Neural crest cell (in vitro differentiated cells): ENCODE measurements around the gene MEPCE. TPM values are rescaled to one million over a fixed set of nuclear protein-coding genes. Genes with fewer than 3 reads are reported as not detected.

ENCODE experiments used
- DNase-seq: peaks from one replicate; pipeline ENCODE4 v3.0.0; 2021; ENCODE audit warnings: low read depth, mixed read lengths, low spot score
- H3K27ac Mint-ChIP-seq: one replicate; pipeline ENCODE4 v1.8.0; 2021; ENCODE audit warnings: mild to moderate bottlenecking, mixed read lengths; ENCODE audit not compliant: unreplicated experiment
- H3K27me3 Mint-ChIP-seq: 2 replicates; pipeline ENCODE4 v1.8.0; 2021; ENCODE audit warnings: low read depth, mild to moderate bottlenecking, mixed read lengths
- H3K36me3 Mint-ChIP-seq: 2 replicates; pipeline ENCODE4 v1.8.0; 2021; ENCODE audit warnings: low read depth, mild to moderate bottlenecking, mixed read lengths
- H3K4me1 Mint-ChIP-seq: 2 replicates; pipeline ENCODE4 v1.8.0; 2021; ENCODE audit warnings: mixed read lengths
- H3K4me3 Mint-ChIP-seq: one replicate; pipeline ENCODE4 v1.8.0; 2021; ENCODE audit warnings: mild to moderate bottlenecking, mixed read lengths
- H3K9me3 Mint-ChIP-seq: 2 replicates; pipeline ENCODE4 v1.8.0; 2021; ENCODE audit warnings: mixed read lengths
- total RNA-seq: library from RNA; stranded (reverse); gene quantifications from 2 replicates; pipeline ENCODE4 v1.2.1, GENCODE V29; 2021
- TF ChIP-seq, protein P1 (sequence below): fragments of 200-600 bp; sonication (generic); conservative IDR thresholded peaks from 2 replicates; pipeline ENCODE4 v1.5.0; 2021; ENCODE audit warnings: antibody characterized with exemption, mild to moderate bottlenecking

Gene MEPCE
- total RNA-seq, 1 donor from 2014 or later, result 49.8 TPM

- DNase-seq, result no peak
- Mint-ChIP-seq H3K27me3 (peaks cover under 1% of the 10 kb centered on the region), H3K4me3 (no peak overlapping the region), H3K4me1 (no peaks in the 10 kb centered on the region), H3K9me3 (no peaks in the 10 kb centered on the region), H3K27ac (no peak overlapping the region), H3K36me3 (no peaks in the 10 kb centered on the region)
- TF ChIP-seq, protein P1, sequence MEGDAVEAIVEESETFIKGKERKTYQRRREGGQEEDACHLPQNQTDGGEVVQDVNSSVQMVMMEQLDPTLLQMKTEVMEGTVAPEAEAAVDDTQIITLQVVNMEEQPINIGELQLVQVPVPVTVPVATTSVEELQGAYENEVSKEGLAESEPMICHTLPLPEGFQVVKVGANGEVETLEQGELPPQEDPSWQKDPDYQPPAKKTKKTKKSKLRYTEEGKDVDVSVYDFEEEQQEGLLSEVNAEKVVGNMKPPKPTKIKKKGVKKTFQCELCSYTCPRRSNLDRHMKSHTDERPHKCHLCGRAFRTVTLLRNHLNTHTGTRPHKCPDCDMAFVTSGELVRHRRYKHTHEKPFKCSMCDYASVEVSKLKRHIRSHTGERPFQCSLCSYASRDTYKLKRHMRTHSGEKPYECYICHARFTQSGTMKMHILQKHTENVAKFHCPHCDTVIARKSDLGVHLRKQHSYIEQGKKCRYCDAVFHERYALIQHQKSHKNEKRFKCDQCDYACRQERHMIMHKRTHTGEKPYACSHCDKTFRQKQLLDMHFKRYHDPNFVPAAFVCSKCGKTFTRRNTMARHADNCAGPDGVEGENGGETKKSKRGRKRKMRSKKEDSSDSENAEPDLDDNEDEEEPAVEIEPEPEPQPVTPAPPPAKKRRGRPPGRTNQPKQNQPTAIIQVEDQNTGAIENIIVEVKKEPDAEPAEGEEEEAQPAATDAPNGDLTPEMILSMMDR, result no peak
These were observed 42.7 kb upstream of the MEPCE start for GRCh38 chr7:100386940-100387339.

- H3K27me3 Mint-ChIP-seq, result peaks cover 6% of the 10 kb centered on the region
- no peaks in the 10 kb centered on the region for H3K4me1 Mint-ChIP-seq
- DNase-seq, result no peak
- no peak overlapping the region for H3K27ac Mint-ChIP-seq
- TF ChIP-seq, protein P1, result no peak
- H3K4me3 Mint-ChIP-seq, result no peak overlapping the region
- no peaks in the 10 kb centered on the region for H3K36me3 Mint-ChIP-seq
- no peaks in the 10 kb centered on the region for H3K9me3 Mint-ChIP-seq
These were observed 41.9 kb upstream of the MEPCE start for GRCh38 chr7:100387695-100388094.

DNA sequence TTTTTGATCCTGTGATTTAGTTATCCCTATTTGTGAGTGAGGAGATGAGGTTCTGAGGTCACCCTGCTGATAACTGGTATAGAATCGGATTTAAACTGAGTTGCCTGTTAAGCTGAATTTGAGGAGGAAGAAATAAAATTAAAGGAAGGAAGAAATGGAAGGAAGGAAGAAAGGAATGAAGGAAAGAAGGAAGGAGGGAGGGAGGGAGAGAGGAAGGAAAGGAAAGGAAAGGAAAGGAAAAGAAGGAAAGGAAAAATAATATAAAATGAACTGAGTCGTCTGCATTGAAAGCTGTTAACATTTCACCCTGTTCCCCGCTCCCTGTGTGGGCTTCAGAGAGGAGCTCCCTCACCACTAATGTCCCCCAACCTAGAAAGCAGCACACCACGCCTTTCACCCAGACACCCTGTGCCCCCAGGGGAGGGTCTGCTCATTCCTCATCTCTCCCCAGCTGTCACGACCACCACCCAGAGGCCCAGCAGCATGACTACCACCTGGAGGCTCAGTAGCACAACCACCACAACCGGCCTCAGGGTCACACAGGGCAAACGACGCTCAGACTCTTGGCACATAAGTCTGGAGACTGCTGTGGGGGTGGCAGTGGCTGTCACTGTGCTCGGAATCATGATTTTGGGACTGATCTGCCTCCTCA is 40.1 kb upstream of the MEPCE start:
- Mint-ChIP-seq H3K4me3 (no peak overlapping the region), H3K36me3 (no peaks in the 10 kb centered on the region), H3K27ac (no peak overlapping the region), H3K4me1 (no peaks in the 10 kb centered on the region), H3K9me3 (no peaks in the 10 kb centered on the region), H3K27me3 (peaks cover 13% of the 10 kb centered on the region)
- no peak for DNase-seq
- TF ChIP-seq, protein P1, result no peak

DNA sequence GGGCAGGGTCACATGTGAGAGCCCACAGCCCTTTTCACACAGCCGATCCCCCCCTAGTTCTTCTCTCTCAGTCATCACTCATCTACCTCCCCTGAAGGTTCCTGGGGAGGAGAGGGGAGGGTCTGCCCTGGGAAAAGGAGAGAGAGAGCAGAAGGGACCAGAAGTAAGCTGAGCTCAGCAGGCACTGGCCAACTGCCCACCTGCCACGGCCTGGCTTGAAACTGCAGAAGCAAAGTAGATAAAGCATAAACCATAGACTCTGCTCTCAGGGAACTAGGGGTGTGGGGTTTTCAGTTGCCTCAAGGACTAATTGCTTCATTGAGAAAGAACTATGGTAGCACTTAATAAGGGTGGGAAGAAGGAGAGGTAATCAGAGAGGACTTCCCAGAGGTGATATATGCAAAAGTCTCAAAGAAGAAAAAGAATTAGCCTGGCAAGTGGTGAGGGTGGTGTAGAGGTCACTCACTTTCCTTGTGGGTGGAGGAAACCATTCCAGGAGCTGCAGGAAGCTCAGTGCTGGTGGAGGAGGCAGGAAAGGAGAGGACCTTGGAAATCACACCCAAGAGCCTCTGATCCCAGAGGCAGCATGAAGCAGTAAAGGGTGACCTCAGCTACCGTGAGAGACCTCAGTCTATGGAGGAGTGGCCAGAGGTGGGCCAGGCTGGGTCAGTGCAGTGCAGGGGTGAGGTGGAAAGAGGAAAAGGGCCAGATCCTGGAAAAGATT is 39.2 kb upstream of the MEPCE start:
- no peaks in the 10 kb centered on the region for H3K9me3 Mint-ChIP-seq
- peaks cover 13% of the 10 kb centered on the region for H3K27me3 Mint-ChIP-seq
- peak overlapping the region; percentile 63 for H3K27ac Mint-ChIP-seq
- no peak for DNase-seq
- H3K4me3 Mint-ChIP-seq, result no peak overlapping the region
- H3K4me1 Mint-ChIP-seq, result no peaks in the 10 kb centered on the region
- TF ChIP-seq, protein P1, result no peak
- H3K36me3 Mint-ChIP-seq, result no peaks in the 10 kb centered on the region

DNA sequence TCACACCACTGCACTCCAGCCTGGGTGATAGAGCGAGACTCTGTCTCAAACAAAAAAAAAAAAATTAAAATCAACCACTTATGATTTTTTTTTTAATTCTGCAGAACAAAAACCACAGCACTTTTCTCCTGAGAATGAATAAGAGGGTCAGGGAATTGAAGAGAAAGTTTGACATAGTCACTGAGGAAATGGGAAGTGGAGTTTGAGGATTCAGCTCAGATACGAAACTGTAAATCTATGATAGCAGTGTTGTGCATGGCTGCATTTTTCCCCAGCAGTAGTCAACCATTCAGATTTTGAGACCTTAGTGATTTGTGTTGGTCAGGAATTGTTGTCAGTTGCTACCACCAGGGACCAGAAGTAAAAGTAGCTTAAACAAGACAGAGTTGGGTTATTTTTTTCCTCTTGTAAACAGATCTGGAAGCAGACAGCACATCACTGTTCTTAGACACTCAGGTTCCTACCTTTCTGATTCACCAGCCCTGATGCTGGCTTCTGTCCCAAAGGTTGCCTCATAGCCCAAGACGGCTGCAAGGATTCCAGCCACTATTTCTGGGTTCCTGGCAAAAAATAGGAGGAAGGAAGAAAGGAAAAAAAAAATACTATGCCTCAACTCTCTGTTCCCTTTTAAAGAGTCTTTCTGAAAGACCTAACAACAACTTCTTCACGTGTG is 36.3 kb upstream of the MEPCE start:
- Mint-ChIP-seq H3K4me1 (no peaks in the 10 kb centered on the region), H3K9me3 (no peaks in the 10 kb centered on the region), H3K36me3 (no peaks in the 10 kb centered on the region), H3K4me3 (no peak overlapping the region), H3K27ac (no peak overlapping the region), H3K27me3 (peaks cover 21% of the 10 kb centered on the region)
- DNase-seq, result no peak
- TF ChIP-seq, protein P1, result no peak
